ENCODE results near the gene SATB2. TPM values are rescaled to one million over a fixed set of nuclear protein-coding genes. Genes with fewer than 3 reads are reported as not detected.

Gene SATB2
- total RNA-seq, 6 experiments from 2014 or later = 3.3 to 8.5 (median 6.0) TPM

- H3K9me3 ChIP-seq = no peaks in the 10 kb centered on the region
- peaks cover 0 to 7% (median 0%) of the 10 kb centered on the region in 4 donors for H3K4me1 ChIP-seq
- TF ChIP-seq POLR2A (IDR thresholded peaks at IDR 0.05) = no peak
- no peak for TF ChIP-seq CTCF (IDR thresholded peaks at IDR 0.05)
- H3K27me3 ChIP-seq = no peaks in the 10 kb centered on the region
- no peaks in the 10 kb centered on the region for H3K36me3 ChIP-seq
- WGBS (ENCODE audit: insufficient coverage, low coverage, low lambda C conversion rate, missing lambda C conversion rate) = 100% methylated on average over 1 of the region's 4 CpGs
- H3K4me3 ChIP-seq = no peak overlapping the region
- no peak overlapping the region for H3K27ac ChIP-seq
- no peak for DNase-seq
- intact Hi-C loops (cut with DNase I) = no loop called here
- no peak for ATAC-seq
Observed at GRCh38 chr2:199495147-199495546, 37.4 kb upstream of the SATB2 start.

- WGBS (ENCODE audit: insufficient coverage, low coverage, low lambda C conversion rate, missing lambda C conversion rate) = 69% methylated on average over 4 of the region's 5 CpGs
- H3K9me3 ChIP-seq = no peaks in the 10 kb centered on the region
- no peaks in the 10 kb centered on the region for H3K36me3 ChIP-seq
- H3K4me1 ChIP-seq = no peaks in the 10 kb centered on the region
- no peak overlapping the region for H3K4me3 ChIP-seq
- H3K27ac ChIP-seq = no peak overlapping the region
- intact Hi-C loops (cut with DNase I) = no loop called here
- TF ChIP-seq CTCF (IDR thresholded peaks at IDR 0.05) (no peak), POLR2A (IDR thresholded peaks at IDR 0.05) (no peak)
- no peak for DNase-seq
- no peaks in the 10 kb centered on the region for H3K27me3 ChIP-seq
- ATAC-seq = no peak
Observed at GRCh38 chr2:199490049-199490448, 32.3 kb upstream of the SATB2 start.

- intact Hi-C loops (cut with DNase I) = no loop called here
- H3K9me3 ChIP-seq = no peaks in the 10 kb centered on the region
- WGBS (ENCODE audit: insufficient coverage, low coverage, low lambda C conversion rate, missing lambda C conversion rate) = 48% methylated on average over 6 of the region's 6 CpGs
- no peaks in the 10 kb centered on the region for H3K4me1 ChIP-seq
- H3K27me3 ChIP-seq = no peaks in the 10 kb centered on the region
- ATAC-seq (peak; percentile 80 to 87 (median 82)), DNase-seq (peak in 1 of 3 donors; percentile 47)
- no peak overlapping the region for H3K27ac ChIP-seq
- peak; percentile 57 to 84 (median 78) for TF ChIP-seq CTCF (IDR thresholded peaks at IDR 0.05)
- TF ChIP-seq POLR2A (IDR thresholded peaks at IDR 0.05) = no peak
- no peaks in the 10 kb centered on the region for H3K36me3 ChIP-seq
- no peak overlapping the region for H3K4me3 ChIP-seq
Observed at GRCh38 chr2:199488772-199489400, 31.1 kb upstream of the SATB2 start.

- H3K27ac ChIP-seq = no peak overlapping the region
- no peaks in the 10 kb centered on the region for H3K27me3 ChIP-seq
- H3K36me3 ChIP-seq = no peaks in the 10 kb centered on the region
- DNase-seq = peak; percentile 66 to 78 (median 67)
- ATAC-seq = peak; percentile 91 to 95 (median 94)
- no peaks in the 10 kb centered on the region for H3K9me3 ChIP-seq
- H3K4me1 ChIP-seq = no peaks in the 10 kb centered on the region
- intact Hi-C loops (cut with DNase I) = no loop called here
- no peak overlapping the region for H3K4me3 ChIP-seq
- TF ChIP-seq POLR2A (IDR thresholded peaks at IDR 0.05) (no peak), CTCF (IDR thresholded peaks at IDR 0.05) (peak; percentile 57 to 76 (median 68))
- 9% methylated on average over 5 of the region's 5 CpGs for WGBS (ENCODE audit: insufficient coverage, low coverage, low lambda C conversion rate, missing lambda C conversion rate)
Observed at GRCh38 chr2:199485732-199486335, 28.1 kb upstream of the SATB2 start.

Measured in right lobe of liver (tissue), 6 donors.